Measurements from ENCODE around the gene KRTAP5-5.

KRTAP5-5 gene

GRCh38 chr11:1630271-1630670 is 696 bp downstream of the KRTAP5-5 start:
- no peak overlapping the region for H3K4me3 ChIP-seq (IDR thresholded peaks at IDR 0.05; ENCODE audit: insufficient read depth, low read depth, low read length)
- no peaks in the 10 kb centered on the region for H3K79me2 ChIP-seq (ENCODE audit: insufficient read depth, low read depth)
- H3K4me1 ChIP-seq (ENCODE audit: low read depth, poor library complexity, severe bottlenecking) = no peaks in the 10 kb centered on the region
- no peak overlapping the region for H3K4me2 ChIP-seq
- H4K20me1 ChIP-seq (ENCODE audit: insufficient read depth) = no peaks in the 10 kb centered on the region
- no peak overlapping the region for H3K27ac ChIP-seq
- no peak overlapping the region for H2AFZ ChIP-seq (ENCODE audit: low read depth)
- no peak for TF ChIP-seq CTCF (conservative IDR thresholded peaks at IDR 0.05; ENCODE audit: low read depth, low read length)
- H3K36me3 ChIP-seq (ENCODE audit: insufficient read depth) = no peaks in the 10 kb centered on the region
- H3K27me3 ChIP-seq (ENCODE audit: insufficient read depth, low read depth) = peaks cover 85% of the 10 kb centered on the region
- H3K9ac ChIP-seq = no peak overlapping the region

- Histone ChIP-seq H3K27me3 (ENCODE audit: insufficient read depth, low read depth) (peaks cover 83% of the 10 kb centered on the region), H3K27ac (no peak overlapping the region)
- TF ChIP-seq CTCF (conservative IDR thresholded peaks at IDR 0.05; ENCODE audit: low read depth, low read length) = no peak
Observed at GRCh38 chr11:1631066-1631568, 1.5 kb downstream of the KRTAP5-5 start.

DNA sequence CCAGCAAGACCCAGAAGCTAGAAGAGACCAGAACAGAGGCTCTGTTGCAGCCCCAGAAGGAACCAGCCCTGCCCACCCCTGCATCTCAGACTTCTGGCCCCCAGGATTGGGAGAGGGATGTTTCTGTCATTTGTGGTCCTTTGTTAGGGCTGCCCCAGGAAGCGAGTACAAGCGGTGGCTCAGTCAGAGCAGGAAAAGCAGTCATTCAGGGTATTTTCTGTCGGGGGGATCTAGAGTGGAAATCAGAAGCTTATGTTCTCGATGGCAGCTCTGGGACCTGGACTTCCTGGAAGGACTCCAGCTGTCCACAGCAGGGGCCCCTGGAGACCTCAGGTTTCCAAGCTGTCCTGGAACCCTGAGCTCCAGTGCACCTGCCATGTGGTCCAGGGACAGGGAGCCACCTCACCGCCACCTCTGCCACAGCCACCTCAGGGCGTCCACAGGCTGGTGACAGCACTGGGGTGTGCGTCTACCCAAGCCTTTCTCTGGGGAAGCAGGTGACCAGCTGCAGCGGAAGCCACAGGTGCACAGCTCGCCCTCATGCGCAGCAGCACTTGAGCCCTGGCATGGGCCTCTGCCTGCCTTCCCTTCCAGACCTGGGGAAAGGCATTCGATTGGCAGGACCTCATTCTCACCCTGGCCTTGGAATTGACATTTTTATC is 2.6 kb downstream of the KRTAP5-5 start:
- Histone ChIP-seq H3K9ac (no peak overlapping the region), H2AFZ (ENCODE audit: low read depth) (no peak overlapping the region), H3K27ac (no peak overlapping the region), H3K27me3 (ENCODE audit: insufficient read depth, low read depth) (peaks cover 83% of the 10 kb centered on the region), H3K36me3 (ENCODE audit: insufficient read depth) (no peaks in the 10 kb centered on the region), H3K4me1 (ENCODE audit: low read depth, poor library complexity, severe bottlenecking) (no peaks in the 10 kb centered on the region), H3K4me3 (IDR thresholded peaks at IDR 0.05; ENCODE audit: insufficient read depth, low read depth, low read length) (no peak overlapping the region), H3K4me2 (no peak overlapping the region), H3K79me2 (ENCODE audit: insufficient read depth, low read depth) (no peaks in the 10 kb centered on the region), H4K20me1 (ENCODE audit: insufficient read depth) (no peaks in the 10 kb centered on the region)
- TF ChIP-seq CTCF (conservative IDR thresholded peaks at IDR 0.05; ENCODE audit: low read depth, low read length) = no peak

More at GRCh38 chr11:1631066-1631568, 1.5 kb downstream of the KRTAP5-5 start:
- H3K4me2 ChIP-seq = no peak overlapping the region
- no peaks in the 10 kb centered on the region for H3K36me3 ChIP-seq (ENCODE audit: insufficient read depth)
- no peak overlapping the region for H2AFZ ChIP-seq (ENCODE audit: low read depth)
- H3K9ac ChIP-seq = no peak overlapping the region
- H3K4me1 ChIP-seq (ENCODE audit: low read depth, poor library complexity, severe bottlenecking) = no peaks in the 10 kb centered on the region
- no peaks in the 10 kb centered on the region for H3K79me2 ChIP-seq (ENCODE audit: insufficient read depth, low read depth)
- no peaks in the 10 kb centered on the region for H4K20me1 ChIP-seq (ENCODE audit: insufficient read depth)
- H3K4me3 ChIP-seq (IDR thresholded peaks at IDR 0.05; ENCODE audit: insufficient read depth, low read depth, low read length) = no peak overlapping the region

DNA sequence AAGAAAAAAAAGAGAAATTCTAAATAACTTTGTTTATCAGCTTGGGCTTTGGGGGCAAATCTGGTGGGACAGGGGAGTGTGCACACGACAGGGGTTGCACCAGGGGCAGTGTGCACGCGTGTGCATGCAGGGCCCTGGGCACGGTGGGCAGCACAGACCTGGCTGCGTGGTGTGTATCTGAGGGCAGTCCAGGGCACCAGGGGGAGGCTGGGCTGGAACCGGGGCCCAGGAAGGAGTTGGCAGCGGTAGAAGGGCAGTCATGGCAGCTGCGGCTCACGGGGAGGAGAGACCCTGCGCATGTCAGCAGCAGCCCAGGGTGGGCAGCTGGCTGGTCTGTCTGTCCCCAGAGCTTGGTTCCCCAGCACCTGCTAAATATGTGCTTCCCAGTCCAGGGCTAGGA is 4.3 kb downstream of the KRTAP5-5 start:
- Histone ChIP-seq H3K4me3 (IDR thresholded peaks at IDR 0.05; ENCODE audit: insufficient read depth, low read depth, low read length) (no peak overlapping the region), H3K4me2 (no peak overlapping the region), H2AFZ (ENCODE audit: low read depth) (no peak overlapping the region), H3K4me1 (ENCODE audit: low read depth, poor library complexity, severe bottlenecking) (peaks cover 4% of the 10 kb centered on the region), H3K36me3 (ENCODE audit: insufficient read depth) (no peaks in the 10 kb centered on the region), H3K79me2 (ENCODE audit: insufficient read depth, low read depth) (no peaks in the 10 kb centered on the region), H3K9ac (no peak overlapping the region), H3K27me3 (ENCODE audit: insufficient read depth, low read depth) (peaks cover 86% of the 10 kb centered on the region), H3K27ac (no peak overlapping the region), H4K20me1 (ENCODE audit: insufficient read depth) (no peaks in the 10 kb centered on the region)
- no peak for TF ChIP-seq CTCF (conservative IDR thresholded peaks at IDR 0.05; ENCODE audit: low read depth, low read length)
